Umbilical cord (tissue), 2 donors: Measurements from ENCODE around the gene CNTLN. TPM values are rescaled to one million over a fixed set of nuclear protein-coding genes. Genes with fewer than 3 reads are reported as not detected.
A peak's percentile ranks its signal among the peaks of the same experiment; 100 is the strongest.
"Not testable (repeated sequence)": the region's sequence is repeated elsewhere in the genome, so short reads cannot be mapped to it uniquely, and the experiment has no call there.

Experiments used
- DNase-seq: peaks from one replicate; pipeline ENCODE4 v3.0.0-alpha.2; 2015; ENCODE audit warnings: low spot score
- total RNA-seq: library from RNA; depleted of rRNA; stranded (reverse); fragments of >200 nt; gene quantifications from one replicate; pipeline ENCODE4 v1.2.3, GENCODE V29; 2014; ENCODE audit warnings: low replicate concordance; ENCODE audit not compliant: insufficient read depth

Gene CNTLN
- total RNA-seq, 1 donor from 2014 or later: 80.2 TPM

- DNase-seq: no peak
Observed at GRCh38 chr9:17490110-17490509, 355.3 kb downstream of the CNTLN start.

DNA sequence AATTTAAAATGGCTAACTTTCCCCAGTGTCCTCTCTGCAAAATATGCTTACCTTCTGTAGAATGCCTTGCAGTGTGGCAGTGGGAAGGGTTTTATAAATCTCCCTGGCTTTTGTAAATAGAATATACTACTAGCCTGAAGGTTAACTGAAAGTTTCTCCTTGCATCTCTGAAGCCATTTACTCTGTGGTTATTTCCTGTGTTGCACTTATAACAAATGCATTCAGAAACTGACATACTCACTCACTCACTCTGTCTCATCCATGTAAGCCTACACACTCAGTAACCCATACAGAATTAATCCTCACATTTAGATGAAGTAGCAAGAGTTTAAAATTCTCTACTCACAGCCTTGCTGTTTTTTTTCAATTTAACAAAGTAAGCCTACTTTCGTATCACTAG is 356.9 kb downstream of the CNTLN start:
- no peak for DNase-seq

DNA sequence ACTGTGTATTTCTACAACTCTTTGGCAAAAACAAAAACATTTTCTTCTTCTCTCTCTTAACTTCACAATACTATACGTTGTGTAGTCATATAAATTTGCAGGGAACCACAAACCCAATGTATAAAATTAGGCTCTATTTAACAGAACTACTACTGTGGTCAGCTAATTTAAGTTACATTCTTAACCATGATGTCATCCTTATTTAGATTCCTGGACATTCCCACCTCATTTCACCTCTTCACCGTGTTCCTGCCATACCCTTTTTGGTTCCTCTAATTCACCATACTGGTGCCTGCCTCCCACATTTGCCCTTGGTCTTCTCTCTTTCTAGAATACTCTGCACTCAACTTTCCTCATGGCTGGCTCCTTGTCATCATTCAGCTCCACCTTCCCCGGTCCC is 368.4 kb downstream of the CNTLN start:
- no peak for DNase-seq

GRCh38 chr9:17509151-17509550 is 374.3 kb downstream of the CNTLN start:
- no peak for DNase-seq

- no peak for DNase-seq
Observed at GRCh38 chr9:17509701-17510100, 374.9 kb downstream of the CNTLN start.

DNA sequence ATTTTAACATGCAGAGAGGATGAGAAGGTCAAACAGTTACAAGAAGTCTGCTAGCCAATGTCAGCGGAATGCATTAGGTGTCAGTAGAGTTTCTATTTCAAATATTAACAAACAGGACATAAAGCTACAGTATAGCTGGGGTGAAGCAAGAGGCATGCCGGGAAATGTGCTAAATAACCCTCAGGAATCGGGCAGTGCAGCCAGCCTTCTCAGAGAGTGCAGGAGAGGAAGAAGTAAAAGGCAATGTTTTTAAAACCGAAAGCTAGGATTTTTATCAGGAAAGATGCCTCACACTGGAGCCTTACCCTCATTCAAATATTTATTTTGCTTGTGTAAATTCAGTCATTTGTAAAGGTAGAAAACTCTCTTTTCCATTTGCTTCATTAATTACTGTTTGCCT is 384.9 kb downstream of the CNTLN start:
- peak; percentile 15 for DNase-seq

- DNase-seq: no peak
Observed at GRCh38 chr9:17520268-17521064, 385.6 kb downstream of the CNTLN start.

- no peak for DNase-seq
Observed at GRCh38 chr9:17521100-17521855, 386.4 kb downstream of the CNTLN start.

GRCh38 chr9:17526726-17527125 is 391.9 kb downstream of the CNTLN start:
- DNase-seq: not testable (repeated sequence)

DNA sequence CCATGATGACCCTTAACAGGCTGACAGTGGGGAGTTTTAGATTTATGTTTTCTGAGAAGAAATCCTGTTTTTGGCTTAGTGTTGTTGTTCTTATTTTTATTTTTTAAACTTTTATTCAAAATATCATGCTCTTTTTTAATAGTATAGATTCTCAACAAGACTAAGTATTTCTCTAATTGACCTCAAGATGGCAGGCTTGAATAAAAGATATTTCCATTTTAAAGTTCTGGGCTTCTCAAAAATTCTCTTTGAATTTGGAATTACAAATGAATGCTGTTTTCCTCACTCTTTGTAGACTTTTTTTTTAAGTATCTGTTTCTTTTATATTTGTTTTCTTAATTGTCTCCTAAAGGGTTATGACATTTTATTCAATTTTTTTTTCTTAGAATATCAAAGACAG is 394.0 kb downstream of the CNTLN start:
- peak; percentile 20 for DNase-seq

GRCh38 chr9:17531642-17532254 is 396.9 kb downstream of the CNTLN start:
- DNase-seq: peak; percentile 39

GRCh38 chr9:17532461-17532860 is 397.6 kb downstream of the CNTLN start:
- no peak for DNase-seq

DNA sequence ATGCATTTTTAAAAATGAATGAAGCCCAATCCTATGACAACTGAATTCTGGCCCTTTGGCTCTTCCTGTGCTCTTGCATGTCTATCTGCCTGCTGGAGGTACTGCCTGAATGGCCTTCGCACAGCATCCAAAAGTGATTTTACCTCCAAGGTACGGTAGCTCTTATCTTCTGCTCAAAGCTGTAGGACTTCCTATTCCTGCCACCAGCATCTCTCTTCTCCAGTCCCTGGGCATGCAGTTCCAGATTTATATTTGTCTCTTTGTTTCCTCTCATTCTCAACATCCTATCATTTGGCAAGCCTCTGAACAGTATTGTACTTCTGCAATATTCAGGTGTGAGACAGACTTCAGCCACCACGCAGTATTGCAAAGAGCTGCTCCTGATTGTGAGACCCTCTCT is 400.3 kb downstream of the CNTLN start:
- no peak for DNase-seq

DNA sequence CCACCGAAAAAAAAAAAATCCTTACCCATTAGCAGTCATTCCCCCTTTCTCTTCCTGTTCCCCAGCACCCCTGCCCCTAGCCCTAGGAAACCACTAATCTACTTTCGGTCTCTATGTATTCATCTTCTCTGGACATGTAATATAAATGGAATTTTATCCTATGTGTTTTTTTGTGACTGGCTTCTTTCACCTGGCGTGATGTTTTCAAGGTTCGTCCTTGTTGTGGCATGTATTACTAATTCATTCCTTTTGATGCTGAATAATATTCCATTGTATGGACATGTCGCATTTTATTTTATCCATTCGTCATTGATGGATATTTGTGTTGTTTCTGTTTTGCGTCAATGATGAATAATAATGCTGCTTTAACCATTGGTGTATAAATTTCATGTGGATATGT is 401.2 kb downstream of the CNTLN start:
- DNase-seq: no peak

DNA sequence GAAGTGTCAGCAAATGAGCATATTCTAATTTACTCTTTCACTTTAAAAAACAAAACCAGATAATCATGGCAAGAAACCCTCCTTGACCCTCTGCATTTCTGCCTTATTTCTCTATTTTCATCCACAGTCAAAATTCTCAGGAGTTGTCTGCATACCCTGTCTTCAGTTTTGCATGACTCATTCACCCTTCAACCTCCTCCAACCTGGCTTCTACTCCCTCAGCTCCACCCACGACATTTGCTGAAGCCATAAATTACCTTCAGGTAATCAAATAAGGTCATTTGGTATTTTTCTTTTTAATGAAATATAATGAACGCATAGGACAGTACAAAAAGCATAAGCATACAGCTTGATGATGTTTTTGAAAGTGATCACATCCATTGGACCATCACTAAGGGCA is 416.2 kb downstream of the CNTLN start:
- no peak for DNase-seq
